Keratinocyte (primary cell): ENCODE results near the gene FRMPD2. TPM values are rescaled to one million over a fixed set of nuclear protein-coding genes. Genes with fewer than 3 reads are reported as not detected.

Experiments
- DNase-seq: peaks from one replicate; pipeline ENCODE4 v3.0.0-alpha.2; 2011; ENCODE audit warnings: low read depth, missing footprints, low spot score
- FAIRE-seq: peaks from 2 replicates; lab custom pipeline; 2011; peaks lifted over from hg19 to GRCh38; lab: Jason Lieb, UNC
- H2AFZ ChIP-seq: 2 replicates; pipeline ENCODE4 v1.6.0; 2012; ENCODE audit warnings: low read length, control low read depth, inconsistent platforms; ENCODE audit not compliant: control insufficient read depth
- H3K27ac ChIP-seq: 2 replicates; pipeline ENCODE4 v1.5.1; 2011; ENCODE audit warnings: low read length; ENCODE audit not compliant: control insufficient read depth, insufficient read depth
- H3K27me3 ChIP-seq: 3 replicates; pipeline ENCODE4 v1.6.0; 2011; ENCODE audit warnings: low read length; ENCODE audit not compliant: control insufficient read depth, insufficient read depth; ENCODE audit errors: extremely low read depth
- H3K36me3 ChIP-seq, 2 experiments: 2 replicates in 1 of 2; 3 replicates in 1 of 2; pipeline ENCODE4 v1.5.1; 2011; ENCODE audit warnings: low read length in 2 of 2, mild to moderate bottlenecking in 1 of 2; ENCODE audit not compliant: control insufficient read depth in 2 of 2, insufficient read depth in 2 of 2; ENCODE audit errors: extremely low read depth in 1 of 2
- H3K4me1 ChIP-seq: 3 replicates; pipeline ENCODE4 v1.5.1; 2011; ENCODE audit warnings: low read length; ENCODE audit not compliant: control insufficient read depth, insufficient read depth; ENCODE audit errors: extremely low read depth
- H3K4me2 ChIP-seq: 3 replicates; pipeline ENCODE4 v1.6.0; 2011; ENCODE audit warnings: low read depth, low read length; ENCODE audit not compliant: control insufficient read depth, insufficient read depth; ENCODE audit errors: extremely low read depth
- H3K4me3 ChIP-seq, 3 experiments: fragments of 200-600 bp in 1 of 3; sonication (generic) in 1 of 3; 2 replicates in 2 of 3; 3 replicates in 1 of 3; pipeline ENCODE4 v1.5.1; 2011 to 2016; ENCODE audit warnings: low read length in 3 of 3, mild to moderate bottlenecking in 3 of 3, control low read depth in 2 of 3, inconsistent platforms in 1 of 3, low read depth in 1 of 3, mixed read lengths in 1 of 3, mixed run types in 1 of 3, moderate library complexity in 1 of 3; ENCODE audit not compliant: control insufficient read depth in 2 of 3, insufficient read depth in 2 of 3; ENCODE audit errors: extremely low read depth in 1 of 3
- H3K79me2 ChIP-seq: 2 replicates; pipeline ENCODE4 v1.6.0; 2012; ENCODE audit warnings: low read length; ENCODE audit not compliant: control insufficient read depth, insufficient read depth
- H3K9ac ChIP-seq: 3 replicates; pipeline ENCODE4 v1.6.0; 2011; ENCODE audit warnings: low read length; ENCODE audit not compliant: control insufficient read depth, insufficient read depth; ENCODE audit errors: extremely low read depth
- H3K9me1 ChIP-seq: 3 replicates; pipeline ENCODE4 v1.6.0; 2011; ENCODE audit warnings: low read length; ENCODE audit not compliant: control insufficient read depth, insufficient read depth; ENCODE audit errors: extremely low read depth
- H3K9me3 ChIP-seq: 2 replicates; pipeline ENCODE4 v1.5.1; 2012; ENCODE audit warnings: low read depth, low read length; ENCODE audit not compliant: control insufficient read depth
- H4K20me1 ChIP-seq: 3 replicates; pipeline ENCODE4 v1.6.0; 2011; ENCODE audit warnings: low read length; ENCODE audit not compliant: control insufficient read depth, insufficient read depth; ENCODE audit errors: extremely low read depth
- CTCF ChIP-seq, 3 experiments: IDR thresholded peaks in 1 of 3; conservative IDR thresholded peaks in 1 of 3; optimal IDR thresholded peaks in 1 of 3; 2 replicates in 2 of 3; 3 replicates in 1 of 3; pipeline versions ENCODE3 to v1.5.1; 2011; ENCODE audit warnings: low read length in 3 of 3, mild to moderate bottlenecking in 3 of 3, moderate library complexity in 2 of 3, control low read depth in 1 of 3, inconsistent platforms in 1 of 3; ENCODE audit not compliant: insufficient read depth in 2 of 3; ENCODE audit errors: extremely low read depth in 1 of 3
- EZH2 ChIP-seq: IDR thresholded peaks from one replicate; pipeline ENCODE4 v1.6.1; 2012; ENCODE audit warnings: inconsistent platforms, mild to moderate bottlenecking, low read length, moderate library complexity
- dilution Hi-C: fragments of 300-500 bp; cut with MboI; formaldehyde crosslinking; loops from one replicate; pipeline ENCODE4 v1.7.0; 2020; ENCODE audit warnings: low sequenced_read_pairs; ENCODE audit not compliant: extremely low pct_ligation_motif_present
- polyA plus RNA-seq, 5 experiments: library from polyadenylated mRNA; depleted of rRNA in 3 of 5; stranded (reverse) in 3 of 5; stranded (forward) in 1 of 5; unstranded in 1 of 5; fragments of >200 nt; gene quantifications; 1 replicate in 1 of 5; 2 replicates in 3 of 5; 3 replicates in 1 of 5; pipeline versions ENCODE4 v1.2.1 to v1.2.3, GENCODE V29; 2011 to 2012; ENCODE audit warnings: missing spikeins in 2 of 5, low read depth in 1 of 5, low replicate concordance in 1 of 5

The FRMPD2 gene
- polyA plus RNA-seq, 1 donor (not counting 4 experiments of a cell fraction or from before 2014, with no cell fraction given): not detected

GRCh38 chr10:48254750-48255512 lies 19.6 kb downstream of the FRMPD2 start:
- no peak overlapping the region for H3K27ac ChIP-seq
- H3K36me3 ChIP-seq: no peaks in the 10 kb centered on the region
- no peaks in the 10 kb centered on the region for H4K20me1 ChIP-seq
- H3K4me1 ChIP-seq: peaks cover 39% of the 10 kb centered on the region
- no peak overlapping the region for H3K4me3 ChIP-seq
- dilution Hi-C loops: no loop called here
- peaks cover 2% of the 10 kb centered on the region for H3K9me1 ChIP-seq
- FAIRE-seq (peak; percentile 26), DNase-seq (no peak)
- peak overlapping the region; percentile 73 for H3K4me2 ChIP-seq
- no peaks in the 10 kb centered on the region for H3K9me3 ChIP-seq
- TF ChIP-seq CTCF (optimal IDR thresholded peaks at IDR 0.05 in 1 of 3, IDR thresholded peaks at IDR 0.05 in 1 of 3, conservative IDR thresholded peaks at IDR 0.05 in 1 of 3; ENCODE audit: extremely low read depth in 1 of 3, insufficient read depth in 2 of 3, low read length in 3 of 3): no peak
- no peak for TF ChIP-seq EZH2
- H2AFZ ChIP-seq: no peak overlapping the region
- H3K79me2 ChIP-seq: no peaks in the 10 kb centered on the region
- H3K27me3 ChIP-seq: no peaks in the 10 kb centered on the region
- H3K9ac ChIP-seq: no peak overlapping the region

GRCh38 chr10:48253970-48254657 lies 20.4 kb downstream of the FRMPD2 start:
- no peaks in the 10 kb centered on the region for H4K20me1 ChIP-seq
- H3K9ac ChIP-seq: peak overlapping the region; percentile 1
- peaks cover 2% of the 10 kb centered on the region for H3K9me1 ChIP-seq
- TF ChIP-seq EZH2: no peak
- TF ChIP-seq CTCF (optimal IDR thresholded peaks at IDR 0.05 in 1 of 3, IDR thresholded peaks at IDR 0.05 in 1 of 3, conservative IDR thresholded peaks at IDR 0.05 in 1 of 3; ENCODE audit: extremely low read depth in 1 of 3, insufficient read depth in 2 of 3, low read length in 3 of 3): no peak
- H3K27ac ChIP-seq: peak overlapping the region; percentile 29
- H3K27me3 ChIP-seq: no peaks in the 10 kb centered on the region
- no peaks in the 10 kb centered on the region for H3K79me2 ChIP-seq
- FAIRE-seq (peak; percentile 94), DNase-seq (peak; percentile 73)
- peak overlapping the region; percentile 28 for H2AFZ ChIP-seq
- peaks cover 39% of the 10 kb centered on the region for H3K4me1 ChIP-seq
- dilution Hi-C loops: no loop called here
- H3K36me3 ChIP-seq: no peaks in the 10 kb centered on the region
- no peak overlapping the region for H3K4me3 ChIP-seq
- no peaks in the 10 kb centered on the region for H3K9me3 ChIP-seq
- peak overlapping the region; percentile 73 for H3K4me2 ChIP-seq
